HCT116 (cell line): Measurements from ENCODE around the gene GPR75. TPM values are rescaled to one million over a fixed set of nuclear protein-coding genes. Genes with fewer than 3 reads are reported as not detected.

ENCODE experiments used
- ATAC-seq: fragments of 200-7000 bp; cut with Tn5 transposase; 2 replicates; pipeline ENCODE4 v1.9.1; 2020; ENCODE audit warnings: mild to moderate bottlenecking, moderate library complexity
- BruUV-seq: library from RNA; stranded (reverse); fragments of 400-500 nt; replicated peaks from 2 replicates; lab custom pipeline; 2021; lab: Mats Ljungman, UMichigan
- CTCF ChIA-PET: fragments of 300-600 bp; sonication (Branson Sonifier 250); formaldehyde crosslinking; loops from one replicate; lab custom pipeline; 2021; ENCODE audit warnings: antibody characterized with exemption; lab: Charles Lee
- POLR2A ChIA-PET: fragments of 300-600, 350-600 bp; sonication (Branson Sonifier 250); formaldehyde crosslinking; loops from one replicate; lab custom pipeline; 2021; ENCODE audit warnings: antibody characterized with exemption; lab: Charles Lee
- RAD21 ChIA-PET, 2 experiments: fragments of 300-600 bp; sonication (Branson Sonifier 250); formaldehyde crosslinking; loops; one replicate each; lab custom pipeline; 2023; ENCODE audit warnings: low total read pairs in 2 of 2; ENCODE audit not compliant: uncharacterized antibody in 2 of 2, unreplicated experiment in 2 of 2, low non-redundant PET in 1 of 2; lab: Charles Lee
- DNase-seq: peaks from one replicate; pipeline ENCODE4 v3.0.0-alpha.2; 2010; ENCODE audit warnings: low read depth, low spot score
- H2AFZ ChIP-seq: fragments of 200-600 bp; shearing (Covaris generic), sonication (generic); 2 replicates; pipeline ENCODE4 v1.6.1; 2017; ENCODE audit warnings: low read depth, mixed run types, mixed read lengths, antibody characterized with exemption, low read length; ENCODE audit not compliant: poor library complexity, severe bottlenecking
- H3K27ac ChIP-seq: 2 replicates; pipeline ENCODE4 v1.5.1; 2012; ENCODE audit warnings: low read depth, low read length
- H3K27me3 ChIP-seq: fragments of 200-600 bp; sonication (generic); 2 replicates; pipeline ENCODE4 v1.6.1; 2016; ENCODE audit warnings: mixed run types, low read length, mixed read lengths; ENCODE audit not compliant: insufficient read depth
- H3K36me3 ChIP-seq, 2 experiments: fragments of 200-500 bp in 1 of 2; fragments of 200-600 bp in 1 of 2; sonication (Bioruptor generic) in 1 of 2; sonication (generic) in 1 of 2; 2 replicates each; pipeline versions ENCODE4 v1.5.1 to v1.6.1; 2014 to 2016; ENCODE audit warnings: low read length in 2 of 2, inconsistent platforms in 1 of 2, mixed read lengths in 1 of 2, mixed run types in 1 of 2; ENCODE audit not compliant: insufficient read depth in 2 of 2, control insufficient read depth in 1 of 2
- H3K4me1 ChIP-seq, 2 experiments: fragments of 200-600 bp in 1 of 2; sonication (generic) in 1 of 2; 2 replicates each; pipeline versions ENCODE4 v1.5.1 to v1.6.1; 2012 to 2017; ENCODE audit warnings: low read length in 2 of 2, inconsistent platforms in 1 of 2, mild to moderate bottlenecking in 1 of 2, mixed read lengths in 1 of 2, mixed run types in 1 of 2, moderate library complexity in 1 of 2; ENCODE audit not compliant: insufficient read depth in 2 of 2, control insufficient read depth in 1 of 2
- H3K4me2 ChIP-seq: fragments of 200-600 bp; sonication (generic); 2 replicates; pipeline ENCODE4 v1.6.1; 2017; ENCODE audit warnings: mixed run types, low read length, mixed read lengths
- H3K4me3 ChIP-seq, 2 experiments: fragments of 200-600 bp in 1 of 2; sonication (generic) in 1 of 2; replicated peaks in 1 of 2; 2 replicates each; pipeline ENCODE4 v1.5.1; 2011 to 2016; ENCODE audit warnings: low read length in 2 of 2, control low read depth in 1 of 2, low read depth in 1 of 2, mild to moderate bottlenecking in 1 of 2, mixed read lengths in 1 of 2, mixed run types in 1 of 2
- H3K79me2 ChIP-seq: fragments of 200-600 bp; sonication (generic); 2 replicates; pipeline ENCODE4 v1.6.1; 2017; ENCODE audit warnings: mild to moderate bottlenecking, mixed run types, low read length, moderate library complexity, mixed read lengths; ENCODE audit not compliant: insufficient read depth
- H3K9ac ChIP-seq: fragments of 200-600 bp; sonication (generic); 2 replicates; pipeline ENCODE4 v1.6.1; 2016; ENCODE audit warnings: low read length, mixed read lengths
- H3K9me2 ChIP-seq: fragments of 200-600 bp; sonication (generic), shearing (Covaris generic); 2 replicates; pipeline ENCODE4 v1.6.1; 2017; ENCODE audit warnings: mixed run types, mild to moderate bottlenecking, moderate library complexity; ENCODE audit not compliant: insufficient read depth
- H3K9me3 ChIP-seq, 2 experiments: fragments of 200-500 bp in 1 of 2; fragments of 200-600 bp in 1 of 2; sonication (Bioruptor generic) in 1 of 2; sonication (generic) in 1 of 2; 2 replicates each; pipeline ENCODE4 v1.6.1; 2014 to 2017; ENCODE audit warnings: low read length in 2 of 2, mixed read lengths in 2 of 2, inconsistent platforms in 1 of 2, low read depth in 1 of 2, mild to moderate bottlenecking in 1 of 2, mixed run types in 1 of 2, moderate library complexity in 1 of 2; ENCODE audit not compliant: control insufficient read depth in 1 of 2, insufficient read depth in 1 of 2
- H4K20me1 ChIP-seq: fragments of 200-600 bp; sonication (generic), shearing (Covaris generic); 2 replicates; pipeline ENCODE4 v1.6.1; 2017; ENCODE audit warnings: mixed run types, mild to moderate bottlenecking, moderate library complexity; ENCODE audit not compliant: insufficient read depth
- ELF1 ChIP-seq: IDR thresholded peaks from 2 replicates; pipeline ENCODE4 v1.6.1; 2012; ENCODE audit warnings: low read depth, borderline replicate concordance
- EZH2 ChIP-seq: fragments of 200-600 bp; sonication (generic); IDR thresholded peaks from 2 replicates; pipeline ENCODE4 v1.6.1; 2017; ENCODE audit warnings: antibody characterized with exemption, mixed run types
- POLR2AphosphoS5 ChIP-seq: IDR thresholded peaks from 2 replicates; pipeline ENCODE4 v1.6.1; 2011; ENCODE audit warnings: mild to moderate bottlenecking, low read depth, low read length, moderate library complexity
- RAD21 ChIP-seq: IDR thresholded peaks from 2 replicates; pipeline ENCODE4 v1.6.1; 2012; ENCODE audit warnings: low read depth, mild to moderate bottlenecking
- SP1 ChIP-seq: IDR thresholded peaks from 2 replicates; pipeline ENCODE4 v1.6.1; 2012; ENCODE audit warnings: low read depth
- SRF ChIP-seq: IDR thresholded peaks from 2 replicates; pipeline ENCODE4 v1.6.1; 2012; ENCODE audit warnings: low read depth
- TCF7L2 ChIP-seq: IDR thresholded peaks from 2 replicates; pipeline ENCODE4 v1.7.0; 2011; ENCODE audit warnings: borderline replicate concordance, inconsistent platforms; ENCODE audit not compliant: insufficient read depth, insufficient read length; ENCODE audit errors: extremely low read depth
- YY1 ChIP-seq: IDR thresholded peaks from 2 replicates; pipeline ENCODE4 v1.6.1; 2011; ENCODE audit warnings: low read length, low read depth, moderate library complexity, mild to moderate bottlenecking; ENCODE audit not compliant: insufficient replicate concordance; ENCODE audit errors: extremely low read depth
- ZFX ChIP-seq: fragments of 450-650 bp; IDR thresholded peaks from 2 replicates; pipeline ENCODE4 v1.6.1; 2017
- ZNF274 ChIP-seq: fragments of 200-500 bp; sonication (Bioruptor generic); IDR thresholded peaks from 2 replicates; pipeline ENCODE4 v1.6.1; 2014; ENCODE audit warnings: mild to moderate bottlenecking, low read depth, low read length, inconsistent platforms
- intact Hi-C: fragments of 100-400 bp; cut with micrococcal nuclease; formaldehyde crosslinking; loops from 2 replicates; pipeline ENCODE4 v1.10.0; 2022
- total RNA-seq: library from RNA; stranded (reverse); gene quantifications from one replicate; pipeline ENCODE4 v1.2.1, GENCODE V29; 2021; ENCODE audit not compliant: unreplicated experiment
- TF ChIP-seq, protein P1 (sequence below), 3 experiments: fragments of 200-600 bp in 1 of 3; sonication (generic) in 1 of 3; IDR thresholded peaks in 2 of 3; conservative IDR thresholded peaks in 1 of 3; 2 replicates each; pipeline ENCODE4 v1.5.1; 2012 to 2017; ENCODE audit warnings: low read depth in 2 of 3, low read length in 2 of 3, antibody characterized with exemption in 1 of 3, borderline replicate concordance in 1 of 3, control low read depth in 1 of 3, mild to moderate bottlenecking in 1 of 3, mixed read lengths in 1 of 3, mixed run types in 1 of 3, moderate library complexity in 1 of 3; ENCODE audit not compliant: insufficient read depth in 1 of 3
- TF ChIP-seq, protein P2 (sequence below): IDR thresholded peaks from 2 replicates; pipeline ENCODE4 v1.6.1; 2012
- TF ChIP-seq, protein P3 (sequence below): IDR thresholded peaks from 2 replicates; pipeline ENCODE4 v1.6.1; 2012
- TF ChIP-seq, protein P4 (sequence below): IDR thresholded peaks from 2 replicates; pipeline ENCODE4 v1.6.1; 2011; ENCODE audit warnings: mild to moderate bottlenecking, low read length, moderate library complexity; ENCODE audit not compliant: insufficient replicate concordance; ENCODE audit errors: extremely low read depth

The GPR75 gene
- total RNA-seq, 1 experiment from 2014 or later = 1.2 TPM

DNA sequence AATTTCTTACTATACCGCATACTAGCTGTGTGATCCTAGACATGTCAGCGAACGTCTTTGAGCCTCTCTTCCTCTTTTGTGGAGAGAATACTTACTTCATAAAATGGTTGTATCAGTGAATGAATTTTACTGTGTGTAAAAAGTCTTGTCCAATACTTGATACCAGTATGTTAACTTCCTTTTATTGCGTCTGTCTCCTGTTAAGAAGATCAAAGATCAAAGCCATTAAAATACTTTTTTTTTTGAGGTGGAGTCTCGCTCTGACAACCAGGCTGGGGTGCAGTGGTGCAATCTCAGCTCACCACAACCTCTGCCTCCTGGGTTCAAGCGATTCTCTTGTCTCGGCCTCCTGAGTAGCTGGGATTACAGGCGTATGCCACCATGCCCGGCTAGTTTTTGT lies 39.7 kb downstream of the GPR75 start:
- intact Hi-C loops = no loop called here
- H3K9me2 ChIP-seq = no peaks in the 10 kb centered on the region
- no peaks in the 10 kb centered on the region for H3K9me3 ChIP-seq
- H3K27ac ChIP-seq = no peak overlapping the region
- no peak overlapping the region for H3K4me2 ChIP-seq
- POLR2A ChIA-PET = no interaction called here
- ATAC-seq (no peak), DNase-seq (no peak)
- RAD21 ChIA-PET = no interaction called here
- no peaks in the 10 kb centered on the region for H3K27me3 ChIP-seq
- no peaks in the 10 kb centered on the region for H3K4me1 ChIP-seq
- BruUV-seq = no TSS peak
- no peak overlapping the region for H2AFZ ChIP-seq
- CTCF ChIA-PET = no interaction called here
- H4K20me1 ChIP-seq = no peaks in the 10 kb centered on the region
- peaks cover 0 to 6% of the 10 kb centered on the region in 2 experiments; a peak in 2 of 4 replicates for H3K36me3 ChIP-seq
- H3K4me3 ChIP-seq = no peak overlapping the region
- TF ChIP-seq ZFX = no peak
- TF ChIP-seq SRF = no peak
- TF ChIP-seq, protein P1, sequence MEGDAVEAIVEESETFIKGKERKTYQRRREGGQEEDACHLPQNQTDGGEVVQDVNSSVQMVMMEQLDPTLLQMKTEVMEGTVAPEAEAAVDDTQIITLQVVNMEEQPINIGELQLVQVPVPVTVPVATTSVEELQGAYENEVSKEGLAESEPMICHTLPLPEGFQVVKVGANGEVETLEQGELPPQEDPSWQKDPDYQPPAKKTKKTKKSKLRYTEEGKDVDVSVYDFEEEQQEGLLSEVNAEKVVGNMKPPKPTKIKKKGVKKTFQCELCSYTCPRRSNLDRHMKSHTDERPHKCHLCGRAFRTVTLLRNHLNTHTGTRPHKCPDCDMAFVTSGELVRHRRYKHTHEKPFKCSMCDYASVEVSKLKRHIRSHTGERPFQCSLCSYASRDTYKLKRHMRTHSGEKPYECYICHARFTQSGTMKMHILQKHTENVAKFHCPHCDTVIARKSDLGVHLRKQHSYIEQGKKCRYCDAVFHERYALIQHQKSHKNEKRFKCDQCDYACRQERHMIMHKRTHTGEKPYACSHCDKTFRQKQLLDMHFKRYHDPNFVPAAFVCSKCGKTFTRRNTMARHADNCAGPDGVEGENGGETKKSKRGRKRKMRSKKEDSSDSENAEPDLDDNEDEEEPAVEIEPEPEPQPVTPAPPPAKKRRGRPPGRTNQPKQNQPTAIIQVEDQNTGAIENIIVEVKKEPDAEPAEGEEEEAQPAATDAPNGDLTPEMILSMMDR (IDR thresholded peaks at IDR 0.05 in 2 of 3, conservative IDR thresholded peaks at IDR 0.05 in 1 of 3; ENCODE audit: borderline replicate concordance in 1 of 3, insufficient read depth in 1 of 3, low read depth in 2 of 3, low read length in 2 of 3) = no peak
- TF ChIP-seq TCF7L2 = no peak
- TF ChIP-seq, protein P2, sequence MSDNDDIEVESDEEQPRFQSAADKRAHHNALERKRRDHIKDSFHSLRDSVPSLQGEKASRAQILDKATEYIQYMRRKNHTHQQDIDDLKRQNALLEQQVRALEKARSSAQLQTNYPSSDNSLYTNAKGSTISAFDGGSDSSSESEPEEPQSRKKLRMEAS = no peak
- TF ChIP-seq ELF1 = no peak
- TF ChIP-seq SP1 = no peak
- TF ChIP-seq, protein P3, sequence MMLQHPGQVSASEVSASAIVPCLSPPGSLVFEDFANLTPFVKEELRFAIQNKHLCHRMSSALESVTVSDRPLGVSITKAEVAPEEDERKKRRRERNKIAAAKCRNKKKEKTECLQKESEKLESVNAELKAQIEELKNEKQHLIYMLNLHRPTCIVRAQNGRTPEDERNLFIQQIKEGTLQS = no peak
- TF ChIP-seq POLR2AphosphoS5 = no peak
- TF ChIP-seq, protein P4, sequence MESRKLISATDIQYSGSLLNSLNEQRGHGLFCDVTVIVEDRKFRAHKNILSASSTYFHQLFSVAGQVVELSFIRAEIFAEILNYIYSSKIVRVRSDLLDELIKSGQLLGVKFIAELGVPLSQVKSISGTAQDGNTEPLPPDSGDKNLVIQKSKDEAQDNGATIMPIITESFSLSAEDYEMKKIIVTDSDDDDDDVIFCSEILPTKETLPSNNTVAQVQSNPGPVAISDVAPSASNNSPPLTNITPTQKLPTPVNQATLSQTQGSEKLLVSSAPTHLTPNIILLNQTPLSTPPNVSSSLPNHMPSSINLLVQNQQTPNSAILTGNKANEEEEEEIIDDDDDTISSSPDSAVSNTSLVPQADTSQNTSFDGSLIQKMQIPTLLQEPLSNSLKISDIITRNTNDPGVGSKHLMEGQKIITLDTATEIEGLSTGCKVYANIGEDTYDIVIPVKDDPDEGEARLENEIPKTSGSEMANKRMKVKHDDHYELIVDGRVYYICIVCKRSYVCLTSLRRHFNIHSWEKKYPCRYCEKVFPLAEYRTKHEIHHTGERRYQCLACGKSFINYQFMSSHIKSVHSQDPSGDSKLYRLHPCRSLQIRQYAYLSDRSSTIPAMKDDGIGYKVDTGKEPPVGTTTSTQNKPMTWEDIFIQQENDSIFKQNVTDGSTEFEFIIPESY = no peak
- TF ChIP-seq ZNF274 = no peak
- no peak for TF ChIP-seq EZH2
- no peak for TF ChIP-seq RAD21
- TF ChIP-seq YY1 = no peak
- no peaks in the 10 kb centered on the region for H3K79me2 ChIP-seq
- H3K9ac ChIP-seq = no peak overlapping the region
